ENCODE results near the gene TNRC18. TPM values are rescaled to one million over a fixed set of nuclear protein-coding genes. Genes with fewer than 3 reads are reported as not detected.
A peak's percentile ranks its signal among the peaks of the same experiment; 100 is the strongest.

TNRC18 gene
- total and polyA plus RNA-seq, 12 donors = 10.1 to 42.3 (median 30.3) TPM

GRCh38 chr7:5388273-5388901, 35.2 kb downstream of the TNRC18 start:
- Histone ChIP-seq H3K27ac (no peak overlapping the region), H3K9me3 (no peaks in the 10 kb centered on the region), H3K4me3 (no peak overlapping the region), H3K36me3 (peaks cover 0 to 86% (median 27%) of the 10 kb centered on the region in 9 donors), H3K4me1 (peaks cover 3 to 16% (median 9%) of the 10 kb centered on the region in 9 donors), H3K27me3 (no peaks in the 10 kb centered on the region)
- TF ChIP-seq CTCF (IDR thresholded peaks at IDR 0.05) = no peak
- intact Hi-C loops (cut with DNase I) = no loop called here
- WGBS, 2 donors = 87 to 92% methylated on average over 65 to 81 of the region's 81 CpGs
- DNase-seq = no peak
- peak in 1 of 8 donors; percentile 12 for ATAC-seq

- DNase-seq (no peak), ATAC-seq (peak in 1 of 8 donors; percentile 35)
- H3K9me3 ChIP-seq = no peaks in the 10 kb centered on the region
- no peak overlapping the region for H3K4me3 ChIP-seq
- TF ChIP-seq CTCF (IDR thresholded peaks at IDR 0.05) = no peak
- intact Hi-C loops (cut with DNase I) = no loop called here
- 94 to 97% methylated on average over 42 to 45 of the region's 45 CpGs for WGBS, 2 donors
- H3K27me3 ChIP-seq = no peaks in the 10 kb centered on the region
- H3K4me1 ChIP-seq = peaks cover 6 to 22% (median 16%) of the 10 kb centered on the region in 9 donors
- H3K36me3 ChIP-seq = peaks cover 0 to 80% (median 24%) of the 10 kb centered on the region in 9 donors
- H3K27ac ChIP-seq = no peak overlapping the region
Observed at GRCh38 chr7:5387711-5388245, 35.9 kb downstream of the TNRC18 start.

GRCh38 chr7:5384618-5385017, 39.0 kb downstream of the TNRC18 start:
- no peak for DNase-seq
- H3K27me3 ChIP-seq = no peaks in the 10 kb centered on the region
- no peak for ATAC-seq
- TF ChIP-seq CTCF (IDR thresholded peaks at IDR 0.05) = no peak
- peaks cover 0 to 52% (median 19%) of the 10 kb centered on the region in 9 donors for H3K36me3 ChIP-seq
- intact Hi-C loops (cut with DNase I) = no loop called here
- no peak overlapping the region for H3K4me3 ChIP-seq
- H3K27ac ChIP-seq = no peak overlapping the region
- H3K9me3 ChIP-seq = no peaks in the 10 kb centered on the region
- 68 to 78% methylated on average over 6 of the region's 6 CpGs for WGBS, 2 donors
- peaks cover 21 to 53% (median 37%) of the 10 kb centered on the region in 9 donors for H3K4me1 ChIP-seq

GRCh38 chr7:5383314-5384098, 40.1 kb downstream of the TNRC18 start:
- no peak for TF ChIP-seq CTCF (IDR thresholded peaks at IDR 0.05)
- intact Hi-C loops (cut with DNase I) = no loop called here
- Histone ChIP-seq H3K36me3 (peaks cover 0 to 46% (median 18%) of the 10 kb centered on the region in 9 donors), H3K4me1 (peaks cover 21 to 56% (median 37%) of the 10 kb centered on the region in 9 donors), H3K27ac (peak overlapping the region in 1 of 10 donors; percentile 10), H3K9me3 (no peaks in the 10 kb centered on the region), H3K4me3 (no peak overlapping the region), H3K27me3 (no peaks in the 10 kb centered on the region)
- WGBS, 2 donors = 73 to 79% methylated on average over 16 of the region's 16 CpGs
- no peak for ATAC-seq
- DNase-seq = no peak
